Measurements from ENCODE around the gene PWWP2A.

The PWWP2A gene

DNA sequence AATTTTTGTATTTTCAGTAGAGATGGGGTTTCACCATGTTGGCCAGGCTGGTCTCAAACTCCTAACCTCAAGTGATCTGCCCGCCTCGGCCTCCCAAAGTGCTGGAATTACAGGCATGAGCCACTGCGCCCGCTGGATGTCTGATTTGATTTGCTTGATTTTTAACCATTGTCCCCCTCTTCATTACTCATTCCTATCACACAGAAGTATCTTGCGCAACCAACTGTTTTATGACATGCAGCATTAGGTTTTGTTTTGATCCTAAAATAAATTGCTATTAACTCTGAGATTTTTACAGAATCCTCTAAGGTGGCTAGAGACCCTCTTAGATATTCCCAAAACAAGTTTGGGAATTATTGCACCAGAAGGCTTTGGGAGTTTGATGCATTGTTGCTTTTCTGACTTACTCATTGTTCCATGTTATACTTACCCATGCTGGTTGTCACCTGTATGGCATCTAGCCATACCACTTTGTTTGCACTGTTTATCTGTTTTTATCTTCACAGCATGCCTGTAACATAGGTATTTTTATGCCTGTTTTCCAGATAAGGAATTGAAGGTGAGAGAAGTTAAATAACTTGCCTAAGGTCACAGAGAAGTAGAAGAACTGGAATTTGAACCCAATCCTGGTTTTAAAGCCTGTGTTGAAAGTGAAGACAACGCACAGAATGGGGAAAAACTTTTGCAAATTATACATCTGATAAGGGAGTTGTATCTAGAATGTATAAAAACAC lies 35.9 kb upstream of the PWWP2A start:
- H2AFZ ChIP-seq (ENCODE audit: low read length) = no peak overlapping the region

DNA sequence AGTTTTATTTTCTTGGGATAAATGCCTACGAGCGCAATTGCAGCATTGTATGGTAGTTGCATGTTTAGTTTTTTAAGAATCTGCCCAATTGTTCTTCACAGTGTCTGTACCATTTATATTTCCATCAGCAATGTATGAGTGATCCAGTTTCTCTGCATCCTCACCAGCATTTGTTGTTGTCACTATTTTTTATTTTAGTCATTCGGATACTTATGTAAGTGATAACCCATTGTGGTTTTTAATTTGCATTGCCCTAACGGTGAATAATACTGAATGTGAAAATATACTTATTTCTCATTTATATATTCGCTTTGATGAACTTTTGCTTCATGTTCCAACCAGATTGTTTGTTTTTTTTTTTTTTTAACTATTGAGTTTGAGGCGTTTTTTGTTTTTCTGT lies 33.7 kb upstream of the PWWP2A start:
- H3K36me3 ChIP-seq (ENCODE audit: insufficient read depth, low read length) = no peaks in the 10 kb centered on the region
- no peak overlapping the region for H3K4me3 ChIP-seq (ENCODE audit: low read length, poor library complexity, severe bottlenecking)
- H2AFZ ChIP-seq (ENCODE audit: low read length) = no peak overlapping the region
- H3K4me1 ChIP-seq (ENCODE audit: insufficient read depth, low read length, poor library complexity, severe bottlenecking) = no peaks in the 10 kb centered on the region
- no peaks in the 10 kb centered on the region for H3K79me2 ChIP-seq (ENCODE audit: insufficient read depth, low read length)
- no peaks in the 10 kb centered on the region for H4K20me1 ChIP-seq (ENCODE audit: insufficient read depth, low read length, poor library complexity, severe bottlenecking)
- no peaks in the 10 kb centered on the region for H3K27me3 ChIP-seq (ENCODE audit: insufficient read depth, low read length, poor library complexity, severe bottlenecking)
- H3K9me3 ChIP-seq (ENCODE audit: insufficient read depth, low read depth, low read length) = no peaks in the 10 kb centered on the region
- H3K4me2 ChIP-seq (ENCODE audit: low read depth, low read length, poor library complexity, severe bottlenecking) = no peak overlapping the region
- TF ChIP-seq, protein P1, sequence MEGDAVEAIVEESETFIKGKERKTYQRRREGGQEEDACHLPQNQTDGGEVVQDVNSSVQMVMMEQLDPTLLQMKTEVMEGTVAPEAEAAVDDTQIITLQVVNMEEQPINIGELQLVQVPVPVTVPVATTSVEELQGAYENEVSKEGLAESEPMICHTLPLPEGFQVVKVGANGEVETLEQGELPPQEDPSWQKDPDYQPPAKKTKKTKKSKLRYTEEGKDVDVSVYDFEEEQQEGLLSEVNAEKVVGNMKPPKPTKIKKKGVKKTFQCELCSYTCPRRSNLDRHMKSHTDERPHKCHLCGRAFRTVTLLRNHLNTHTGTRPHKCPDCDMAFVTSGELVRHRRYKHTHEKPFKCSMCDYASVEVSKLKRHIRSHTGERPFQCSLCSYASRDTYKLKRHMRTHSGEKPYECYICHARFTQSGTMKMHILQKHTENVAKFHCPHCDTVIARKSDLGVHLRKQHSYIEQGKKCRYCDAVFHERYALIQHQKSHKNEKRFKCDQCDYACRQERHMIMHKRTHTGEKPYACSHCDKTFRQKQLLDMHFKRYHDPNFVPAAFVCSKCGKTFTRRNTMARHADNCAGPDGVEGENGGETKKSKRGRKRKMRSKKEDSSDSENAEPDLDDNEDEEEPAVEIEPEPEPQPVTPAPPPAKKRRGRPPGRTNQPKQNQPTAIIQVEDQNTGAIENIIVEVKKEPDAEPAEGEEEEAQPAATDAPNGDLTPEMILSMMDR (conservative IDR thresholded peaks at IDR 0.05; ENCODE audit: low read length) = no peak
- no peak for TF ChIP-seq EZH2phosphoT487 (IDR thresholded peaks at IDR 0.05; ENCODE audit: borderline replicate concordance)
- H3K9ac ChIP-seq (ENCODE audit: low read depth, low read length, poor library complexity, severe bottlenecking) = no peak overlapping the region
- no peaks in the 10 kb centered on the region for H3F3A ChIP-seq (ENCODE audit: low read depth)
- H3K9me2 ChIP-seq (replicated peaks; ENCODE audit: low read depth, low read length) = no peaks in the 10 kb centered on the region

More for the DNA sequence above, 35.9 kb upstream of the PWWP2A start:
- H3K4me1 ChIP-seq (ENCODE audit: insufficient read depth, low read length, poor library complexity, severe bottlenecking) = no peaks in the 10 kb centered on the region
- H3K36me3 ChIP-seq (ENCODE audit: insufficient read depth, low read length) = no peaks in the 10 kb centered on the region
- TF ChIP-seq, protein P1 (conservative IDR thresholded peaks at IDR 0.05; ENCODE audit: low read length) = no peak
- TF ChIP-seq EZH2phosphoT487 (IDR thresholded peaks at IDR 0.05; ENCODE audit: borderline replicate concordance) = no peak
- no peaks in the 10 kb centered on the region for H3K79me2 ChIP-seq (ENCODE audit: insufficient read depth, low read length)
- no peaks in the 10 kb centered on the region for H3K27me3 ChIP-seq (ENCODE audit: insufficient read depth, low read length, poor library complexity, severe bottlenecking)
- H3K9me2 ChIP-seq (replicated peaks; ENCODE audit: low read depth, low read length) = no peaks in the 10 kb centered on the region
- no peak overlapping the region for H3K4me2 ChIP-seq (ENCODE audit: low read depth, low read length, poor library complexity, severe bottlenecking)
- H3K9me3 ChIP-seq (ENCODE audit: insufficient read depth, low read depth, low read length) = no peaks in the 10 kb centered on the region
- H3K4me3 ChIP-seq (ENCODE audit: low read length, poor library complexity, severe bottlenecking) = no peak overlapping the region
- no peak overlapping the region for H3K9ac ChIP-seq (ENCODE audit: low read depth, low read length, poor library complexity, severe bottlenecking)
- no peaks in the 10 kb centered on the region for H3F3A ChIP-seq (ENCODE audit: low read depth)
- no peaks in the 10 kb centered on the region for H4K20me1 ChIP-seq (ENCODE audit: insufficient read depth, low read length, poor library complexity, severe bottlenecking)

DNA sequence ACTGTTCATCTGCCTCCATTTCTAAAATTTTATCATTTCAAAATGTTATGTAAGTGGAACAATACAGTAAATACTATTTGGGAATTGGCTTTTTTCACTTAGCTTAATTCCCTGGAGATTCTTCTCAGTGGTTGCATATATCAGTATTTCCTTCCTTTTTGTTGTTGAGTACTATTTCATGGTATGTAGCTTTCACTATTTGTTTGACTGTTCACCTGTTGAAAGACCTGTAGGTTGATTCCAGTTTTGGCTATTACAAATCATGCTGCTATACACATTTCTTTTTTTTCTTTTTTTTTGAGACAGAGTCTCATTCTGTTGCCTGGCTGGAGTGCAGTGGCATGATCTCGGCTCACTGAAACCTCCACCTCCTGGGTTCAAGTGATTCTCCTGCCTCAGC lies 33.0 kb upstream of the PWWP2A start:
- Histone ChIP-seq H3K4me2 (ENCODE audit: low read depth, low read length, poor library complexity, severe bottlenecking) (no peak overlapping the region), H3F3A (ENCODE audit: low read depth) (no peaks in the 10 kb centered on the region), H3K9me2 (replicated peaks; ENCODE audit: low read depth, low read length) (no peaks in the 10 kb centered on the region), H3K79me2 (ENCODE audit: insufficient read depth, low read length) (no peaks in the 10 kb centered on the region), H4K20me1 (ENCODE audit: insufficient read depth, low read length, poor library complexity, severe bottlenecking) (no peaks in the 10 kb centered on the region), H3K4me3 (ENCODE audit: low read length, poor library complexity, severe bottlenecking) (no peak overlapping the region), H3K4me1 (ENCODE audit: insufficient read depth, low read length, poor library complexity, severe bottlenecking) (no peaks in the 10 kb centered on the region), H3K36me3 (ENCODE audit: insufficient read depth, low read length) (no peaks in the 10 kb centered on the region), H3K9ac (ENCODE audit: low read depth, low read length, poor library complexity, severe bottlenecking) (no peak overlapping the region), H3K27me3 (ENCODE audit: insufficient read depth, low read length, poor library complexity, severe bottlenecking) (no peaks in the 10 kb centered on the region), H3K9me3 (ENCODE audit: insufficient read depth, low read depth, low read length) (no peaks in the 10 kb centered on the region), H2AFZ (ENCODE audit: low read length) (no peak overlapping the region)
- TF ChIP-seq, protein P1 (conservative IDR thresholded peaks at IDR 0.05; ENCODE audit: low read length) = no peak
- no peak for TF ChIP-seq EZH2phosphoT487 (IDR thresholded peaks at IDR 0.05; ENCODE audit: borderline replicate concordance)
